Small intestine (tissue), 7 donors: ENCODE data around the gene APOE. TPM values are rescaled to one million over a fixed set of nuclear protein-coding genes. Genes with fewer than 3 reads are reported as not detected.
"Not testable (repeated sequence)": the region's sequence is repeated elsewhere in the genome, so short reads cannot be mapped to it uniquely, and the experiment has no call there.

Source experiments
- DNase-seq, 2 donors: peaks; one replicate each; pipeline versions ENCODE4 v3.0.0 to v3.0.0-alpha.2; 2013
- FAIRE-seq: peaks from 2 replicates; lab custom pipeline; 2012; peaks lifted over from hg19 to GRCh38; lab: Jason Lieb, UNC
- H3K27ac ChIP-seq, 3 donors: one replicate each; pipeline ENCODE4 v1.5.1; 2013; ENCODE audit warnings: low read length in 2 of 3, mild to moderate bottlenecking in 2 of 3, control low read depth in 1 of 3, inconsistent platforms in 1 of 3, low read depth in 1 of 3, moderate library complexity in 1 of 3
- H3K27me3 ChIP-seq, 3 donors: one replicate each; pipeline ENCODE4 v1.6.1; 2013; ENCODE audit warnings: low read length in 3 of 3, inconsistent platforms in 1 of 3; ENCODE audit not compliant: control insufficient read depth in 3 of 3, insufficient read depth in 3 of 3
- H3K36me3 ChIP-seq, 3 donors: one replicate each; pipeline ENCODE4 v1.6.1; 2013; ENCODE audit warnings: low read length in 3 of 3, inconsistent platforms in 1 of 3, low read depth in 1 of 3, mild to moderate bottlenecking in 1 of 3, moderate library complexity in 1 of 3; ENCODE audit not compliant: control insufficient read depth in 3 of 3, insufficient read depth in 2 of 3
- H3K4me1 ChIP-seq, 3 donors: one replicate each; pipeline ENCODE4 v1.6.1; 2013; ENCODE audit warnings: low read length in 2 of 3, inconsistent platforms in 1 of 3, low read depth in 1 of 3, mild to moderate bottlenecking in 1 of 3, moderate library complexity in 1 of 3; ENCODE audit not compliant: control insufficient read depth in 3 of 3, insufficient read depth in 2 of 3
- H3K4me3 ChIP-seq, 3 donors: one replicate each; pipeline ENCODE4 v1.5.1; 2013; ENCODE audit warnings: low read length in 3 of 3, control low read depth in 1 of 3, inconsistent platforms in 1 of 3, low read depth in 1 of 3, mild to moderate bottlenecking in 1 of 3, moderate library complexity in 1 of 3
- H3K9me3 ChIP-seq, 2 donors: one replicate each; pipeline ENCODE4 v1.6.1; 2013; ENCODE audit warnings: low read depth in 1 of 2, low read length in 1 of 2; ENCODE audit not compliant: control insufficient read depth in 2 of 2, insufficient read depth in 1 of 2
- WGBS, 3 donors: extraction: QIAGEN DNeasy Blood & Tissue Kit; methylation state at CpG; one replicate each; pipeline ENCODE4 v1.1.7; 2013; 5-methylcytosine and 5-hydroxymethylcytosine counted together
- polyA plus RNA-seq, 4 donors: library from polyadenylated mRNA; stranded (reverse) in 3 of 4; unstranded in 1 of 4; fragments of 200-250 nt in 3 of 4; fragments of 120-200 nt in 1 of 4; gene quantifications; one replicate each; pipeline versions ENCODE4 v1.2.1 to v1.2.3, GENCODE V29; 2013
- donor health status: healthy with polysubstance abuse.
- donor health status: control.
- donor health status: control.
- donor health status: Bipolar disorder and iron deficiency.
- donor health status: healthy.

APOE gene
- polyA plus RNA-seq, 4 donors, result 14.1 to 201 (median 122) TPM

- DNase-seq, FAIRE-seq, H3K27ac ChIP-seq, H3K4me3 ChIP-seq, H3K27me3 ChIP-seq, H3K9me3 ChIP-seq: not testable (repeated sequence)
- peaks cover 2 to 15% (median 3%) of the 10 kb centered on the region in 3 donors for H3K4me1 ChIP-seq
- 73 to 85% (median 83%) methylated on average over 4 to 5 of the region's 5 CpGs for WGBS, 3 donors
- peaks cover 0 to 59% (median 2%) of the 10 kb centered on the region in 3 donors for H3K36me3 ChIP-seq
These were observed 17.3 kb upstream of the APOE start for GRCh38 chr19:44888335-44888734.

DNA sequence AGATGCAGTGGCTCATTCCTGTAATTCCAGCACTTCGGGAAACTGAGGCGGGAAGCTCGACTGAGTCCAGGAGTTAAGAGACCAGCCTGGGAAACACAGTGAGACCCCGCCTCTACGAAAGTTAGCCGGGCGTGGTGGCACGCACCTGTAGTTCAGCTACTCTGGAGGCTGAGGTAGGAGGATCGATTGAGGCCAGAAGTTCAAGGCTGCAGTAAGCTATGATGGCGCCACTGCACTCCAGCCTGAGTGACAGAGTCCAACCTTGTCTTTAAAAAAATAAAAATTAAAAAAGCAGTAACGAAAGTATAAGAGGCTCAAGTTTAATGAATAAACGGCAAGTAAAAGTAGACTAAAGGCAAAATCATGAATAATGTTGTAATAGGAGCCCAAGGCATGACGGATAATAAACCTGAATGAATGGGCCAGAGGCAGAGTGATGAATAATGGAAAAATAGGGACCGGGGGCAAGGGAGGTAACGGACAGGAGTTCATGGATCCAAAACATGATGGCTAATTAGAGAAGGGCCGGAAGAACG is 15.7 kb upstream of the APOE start:
- DNase-seq (peak in 1 of 2 donors; percentile 32), FAIRE-seq (no peak)
- WGBS, 3 donors, result 28 to 51% (median 43%) methylated on average over 17 of the region's 17 CpGs
- Histone ChIP-seq H3K27ac (peak overlapping the region in 2 of 3 donors; percentile 89 to 96), H3K9me3 (no peaks in the 10 kb centered on the region), H3K36me3 (peaks cover 3 to 63% (median 3%) of the 10 kb centered on the region in 3 donors), H3K27me3 (no peaks in the 10 kb centered on the region), H3K4me3 (peak overlapping the region; percentile 23 to 62 (median 34)), H3K4me1 (peaks cover 2 to 15% (median 3%) of the 10 kb centered on the region in 3 donors)

DNA sequence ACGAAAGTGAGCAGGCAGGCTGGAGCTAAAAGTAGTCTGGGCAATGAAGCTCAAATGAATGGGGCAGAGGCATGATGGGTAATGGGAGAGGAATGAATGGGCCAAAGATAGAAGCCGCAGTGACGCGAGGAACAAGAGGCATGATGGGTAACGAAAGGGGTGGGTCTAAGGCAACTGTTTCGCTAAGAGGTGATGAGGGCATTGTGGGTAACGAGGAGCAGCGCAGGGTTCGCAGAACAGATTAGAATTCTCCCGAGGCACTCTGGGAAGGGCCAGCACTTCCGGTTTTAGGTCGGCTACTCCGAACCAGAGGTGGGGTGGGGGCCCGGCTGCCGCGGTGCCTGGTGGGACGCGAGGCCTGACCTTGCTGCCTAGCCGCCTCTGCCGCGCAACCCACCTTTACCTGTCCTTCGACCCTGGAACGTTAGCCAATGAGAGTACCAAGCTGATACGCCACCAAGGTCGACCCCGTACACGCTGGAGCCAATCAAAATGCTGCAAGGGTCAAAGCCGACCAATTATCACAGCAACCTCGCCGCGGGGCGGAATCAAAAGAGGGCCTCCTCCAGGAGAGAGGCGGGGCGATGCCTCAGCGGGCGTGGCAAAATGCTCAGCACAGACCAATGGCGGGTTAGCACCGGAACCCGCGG is 15.1 kb upstream of the APOE start:
- Histone ChIP-seq H3K27ac (peak overlapping the region; percentile 89 to 96 (median 93)), H3K4me3 (peak overlapping the region; percentile 34 to 62 (median 42)), H3K36me3 (peaks cover 3 to 66% (median 4%) of the 10 kb centered on the region in 3 donors), H3K9me3 (no peaks in the 10 kb centered on the region), H3K4me1 (peaks cover 2 to 15% (median 3%) of the 10 kb centered on the region in 3 donors), H3K27me3 (no peaks in the 10 kb centered on the region)
- FAIRE-seq (peak; percentile 76), DNase-seq (peak; percentile 100)
- 0% methylated on average over 39 to 40 of the region's 40 CpGs for WGBS, 3 donors

DNA sequence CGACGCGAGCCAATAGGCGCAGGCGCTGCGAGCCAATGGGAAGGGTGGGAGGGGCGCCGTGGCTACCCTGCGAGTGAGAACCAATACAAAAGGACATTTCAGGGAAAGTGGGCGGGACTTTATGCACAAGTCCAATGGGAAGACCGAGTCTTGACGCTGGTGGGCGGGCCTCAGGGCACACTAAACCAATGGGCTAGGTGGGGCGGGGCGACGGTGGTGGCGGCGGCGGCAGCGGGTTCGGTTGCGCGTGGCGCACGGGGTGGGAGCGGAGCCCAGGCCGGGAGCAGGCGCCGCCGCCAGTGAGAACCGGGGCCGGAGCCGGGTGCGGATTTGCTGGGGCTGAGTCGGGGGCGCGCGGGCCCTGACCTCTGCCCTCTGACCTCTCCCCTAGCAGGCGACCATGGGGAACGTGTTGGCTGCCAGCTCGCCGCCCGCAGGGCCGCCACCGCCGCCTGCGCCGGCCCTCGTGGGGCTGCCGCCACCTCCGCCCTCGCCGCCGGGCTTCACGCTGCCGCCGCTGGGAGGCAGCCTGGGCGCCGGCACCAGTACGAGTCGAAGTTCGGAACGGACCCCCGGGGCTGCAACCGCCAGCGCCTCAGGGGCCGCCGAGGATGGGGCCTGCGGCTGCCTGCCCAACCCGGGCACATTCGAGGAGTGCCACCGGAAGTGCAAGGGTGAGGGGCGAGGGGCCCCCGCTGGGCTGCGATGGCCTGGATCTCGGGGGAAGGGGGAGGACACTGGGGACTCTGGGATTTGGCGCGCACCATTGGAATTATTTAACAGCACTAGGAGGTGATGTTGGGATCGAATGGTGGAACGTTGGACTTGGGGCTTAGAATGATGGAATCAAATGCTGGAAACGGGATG is 14.3 kb upstream of the APOE start, which contains the start of gene TOMM40:
TOMM40 (plus strand) TSS at position 239 of the 867 bp plus-strand sequence; CDS start at position 401, 162 bp downstream.
- Histone ChIP-seq H3K9me3 (no peaks in the 10 kb centered on the region), H3K27me3 (no peaks in the 10 kb centered on the region), H3K4me3 (peak within 1 kb of the TSS; percentile 78 to 86 (median 85)), H3K27ac (peak within 1 kb of the TSS; percentile 89 to 96 (median 93)), H3K36me3 (peaks cover 4 to 66% (median 7%) of the 10 kb centered on the region in 3 donors), H3K4me1 (peaks cover 2 to 15% (median 3%) of the 10 kb centered on the region in 3 donors)
- 0 to 1% (median 0%) methylated on average over 50 to 81 of the region's 81 CpGs for WGBS, 3 donors
- FAIRE-seq (no peak), DNase-seq (peak; percentile 36 to 100)

GRCh38 chr19:44892932-44893331 is 12.7 kb upstream of the APOE start:
- no peak for DNase-seq
- H3K27me3 ChIP-seq, result no peaks in the 10 kb centered on the region
- WGBS, 3 donors, result 88 to 92% (median 90%) methylated on average over 7 of the region's 7 CpGs
- peaks cover 7 to 67% (median 7%) of the 10 kb centered on the region in 3 donors for H3K36me3 ChIP-seq
- H3K4me1 ChIP-seq, result peaks cover 2 to 15% (median 3%) of the 10 kb centered on the region in 3 donors
- H3K27ac ChIP-seq, result no peak overlapping the region
- no peak for FAIRE-seq
- H3K4me3 ChIP-seq, result no peak overlapping the region
- H3K9me3 ChIP-seq, result no peaks in the 10 kb centered on the region

DNA sequence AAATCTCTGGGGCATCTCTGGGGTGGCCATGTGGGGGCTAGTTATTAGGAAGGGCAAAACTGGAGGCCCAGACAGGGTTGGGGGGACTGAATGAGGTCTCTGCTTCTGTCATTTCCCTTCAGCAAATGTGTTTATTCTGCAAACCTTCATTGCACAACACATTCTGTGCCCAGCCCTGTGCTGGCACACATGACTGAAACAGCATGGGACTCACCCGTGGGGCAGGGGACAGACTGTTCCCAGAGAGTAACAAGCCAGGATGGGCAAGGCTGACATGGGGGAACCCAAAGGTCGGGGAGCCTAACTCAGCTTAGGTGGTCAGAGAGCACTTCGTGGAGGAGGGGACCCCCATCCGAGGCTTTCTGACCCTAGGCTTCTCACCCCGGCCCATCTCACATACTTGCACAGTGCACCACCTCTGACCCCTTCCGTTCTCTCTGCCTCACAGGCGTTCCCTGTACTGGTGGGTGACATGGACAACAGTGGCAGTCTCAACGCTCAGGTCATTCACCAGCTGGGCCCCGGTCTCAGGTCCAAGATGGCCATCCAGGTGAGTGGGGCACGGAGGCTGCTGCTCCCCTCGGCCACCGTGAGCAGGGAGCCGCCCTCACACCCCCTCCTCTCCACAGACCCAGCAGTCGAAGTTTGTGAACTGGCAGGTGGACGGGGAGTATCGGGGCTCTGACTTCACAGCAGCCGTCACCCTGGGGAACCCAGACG is 12.1 kb upstream of the APOE start:
- Histone ChIP-seq H3K4me1 (peaks cover 2 to 15% (median 3%) of the 10 kb centered on the region in 3 donors), H3K4me3 (no peak overlapping the region), H3K27ac (no peak overlapping the region), H3K9me3 (no peaks in the 10 kb centered on the region), H3K36me3 (peaks cover 7 to 67% (median 9%) of the 10 kb centered on the region in 3 donors), H3K27me3 (no peaks in the 10 kb centered on the region)
- FAIRE-seq (no peak), DNase-seq (no peak)
- 89 to 94% (median 93%) methylated on average over 16 to 18 of the region's 18 CpGs for WGBS, 3 donors

GRCh38 chr19:44894052-44894400 is 11.6 kb upstream of the APOE start:
- no peak overlapping the region for H3K4me3 ChIP-seq
- H3K27me3 ChIP-seq, result no peaks in the 10 kb centered on the region
- peaks cover 7 to 63% (median 9%) of the 10 kb centered on the region in 3 donors for H3K36me3 ChIP-seq
- DNase-seq (no peak), FAIRE-seq (no peak)
- WGBS, 3 donors, result 93 to 96% (median 94%) methylated on average over 6 of the region's 6 CpGs
- peaks cover 2 to 15% (median 3%) of the 10 kb centered on the region in 3 donors for H3K4me1 ChIP-seq
- no peak overlapping the region for H3K27ac ChIP-seq
- H3K9me3 ChIP-seq, result no peaks in the 10 kb centered on the region
